HG03025 (cell line): ENCODE results near the gene PTPRN2.
"Not testable (repeated sequence)": the region's sequence is repeated elsewhere in the genome, so short reads cannot be mapped to it uniquely, and the experiment has no call there.

Experiments used
- ATAC-seq: cut with Tn5 transposase; IDR thresholded peaks from one replicate; pipeline ENCODE4 v1.9.1; 2021; ENCODE audit warnings: mild to moderate bottlenecking, moderate library complexity; ENCODE audit not compliant: unreplicated experiment, low FRiP score

The PTPRN2 gene

DNA sequence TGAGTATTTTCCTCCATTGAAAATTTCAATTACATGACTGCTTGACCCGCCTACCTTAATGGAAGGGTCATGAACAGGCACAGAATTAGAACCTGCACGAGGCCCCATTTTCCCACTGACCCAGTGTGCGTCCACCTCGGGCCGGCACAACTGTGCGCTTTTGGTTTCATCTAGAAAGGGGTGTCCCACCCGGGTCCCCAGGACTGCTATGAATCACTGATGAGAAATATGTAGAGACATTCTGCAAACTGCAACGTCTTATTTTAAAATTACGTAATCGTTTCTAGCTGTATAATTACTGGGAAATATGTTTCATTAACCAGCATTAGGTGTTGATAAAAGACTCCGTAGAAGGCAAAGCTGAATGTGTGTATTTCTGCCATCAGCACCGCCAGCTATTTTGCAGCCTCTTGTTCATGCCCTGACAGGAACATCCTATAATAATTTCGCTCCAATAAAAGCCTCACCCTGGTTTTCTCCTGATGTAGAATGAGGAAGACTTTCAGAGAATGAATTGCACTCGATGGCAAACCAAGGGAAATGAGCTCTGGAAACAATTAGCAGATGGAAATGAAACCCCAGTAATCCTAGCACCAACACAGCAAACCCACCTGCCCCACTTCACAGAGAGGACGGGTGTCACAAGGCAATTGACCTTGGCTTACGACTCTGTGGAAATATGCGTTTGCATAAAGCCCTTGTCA, 688.7 kb downstream of the PTPRN2 start:
- no peak for ATAC-seq

DNA sequence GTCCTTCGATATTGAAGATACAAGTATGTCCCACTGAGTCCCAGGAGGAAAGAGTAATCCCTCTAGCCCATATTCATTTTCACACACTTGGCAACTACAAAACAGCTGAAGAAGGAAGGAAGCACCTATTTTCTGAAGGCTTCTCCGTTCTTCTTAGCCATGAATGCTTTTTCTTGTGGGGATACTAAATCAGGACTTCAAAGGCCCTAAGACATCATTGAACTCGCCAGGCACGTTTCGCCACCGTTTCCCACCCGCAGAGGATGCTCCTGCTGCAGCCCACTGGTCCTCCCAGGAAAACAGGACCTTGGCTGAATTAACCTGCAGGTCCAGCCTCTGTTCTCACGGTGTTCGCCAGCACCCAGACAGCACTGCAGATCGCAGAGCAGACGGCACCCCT, 689.4 kb downstream of the PTPRN2 start:
- no peak for ATAC-seq

DNA sequence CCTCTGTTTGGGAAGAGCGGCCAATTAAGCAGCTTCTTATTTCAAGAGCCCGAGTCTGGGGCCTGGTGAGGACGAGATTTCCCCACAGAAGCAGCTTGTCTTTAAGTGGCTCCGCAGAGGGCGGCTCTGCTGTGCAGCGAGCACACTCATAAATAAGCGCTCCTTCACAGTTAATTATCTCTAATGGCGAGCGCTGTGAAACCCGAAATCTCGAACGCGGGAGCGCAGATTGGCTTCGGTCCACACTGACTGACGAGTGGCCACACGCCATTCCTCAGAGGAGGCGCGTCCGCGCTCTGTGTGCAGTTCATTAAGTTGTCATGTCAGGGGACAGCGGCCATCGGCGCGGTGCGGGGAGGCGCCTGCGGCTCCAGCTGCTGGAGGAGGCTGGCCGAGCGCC, 689.9 kb downstream of the PTPRN2 start:
- no peak for ATAC-seq

DNA sequence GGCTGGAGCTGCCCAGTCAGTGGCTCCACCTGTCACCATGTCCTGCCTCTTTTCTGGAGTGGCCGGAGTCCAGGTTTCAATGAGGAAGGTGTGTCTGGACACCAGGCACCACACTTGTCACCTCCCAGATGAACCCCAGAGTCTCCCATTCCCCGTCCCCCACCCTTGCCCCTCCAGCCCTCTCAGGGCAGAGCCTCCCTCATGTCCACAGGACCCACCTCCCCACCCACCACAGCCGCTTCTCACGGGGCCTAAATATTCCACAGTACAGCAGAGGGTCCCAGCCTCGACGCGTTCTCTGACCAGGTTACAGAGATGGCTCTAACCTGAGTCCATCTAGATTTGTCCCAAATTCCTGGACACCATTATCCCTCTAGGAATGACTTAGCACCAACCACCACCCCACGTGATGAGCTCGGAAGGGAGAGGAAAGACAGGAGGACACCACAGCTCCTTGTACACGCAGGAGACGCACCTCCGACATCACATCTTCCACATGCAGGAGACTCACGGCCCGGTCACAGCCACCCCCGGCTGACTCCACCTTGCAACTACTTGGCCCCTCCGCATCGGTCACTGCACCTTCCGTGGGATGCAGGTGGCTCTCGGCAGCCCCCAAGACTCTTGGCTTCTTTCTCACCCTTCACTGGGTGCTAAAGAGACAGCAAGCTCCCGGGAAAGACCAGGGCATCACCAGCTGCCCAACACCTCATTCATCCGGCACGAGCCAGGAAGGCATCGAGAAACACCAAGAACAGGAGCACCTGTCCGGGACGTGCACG, 690.7 kb downstream of the PTPRN2 start:
- no peak for ATAC-seq

DNA sequence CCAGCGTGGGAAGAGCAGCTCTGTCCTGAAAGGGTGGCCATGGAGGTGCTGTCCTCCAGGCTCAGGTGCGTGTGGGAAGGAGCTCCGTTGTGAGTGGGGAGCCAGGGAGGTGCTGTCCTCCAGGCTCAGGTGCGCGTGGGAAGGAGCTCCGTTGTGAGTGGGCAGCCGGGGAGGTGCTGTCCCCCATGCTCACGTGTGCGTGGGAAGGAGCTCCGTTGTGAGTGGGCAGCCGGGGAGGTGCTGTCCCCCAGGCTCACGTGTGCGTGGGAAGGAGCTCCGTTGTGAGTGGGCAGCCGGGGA, 691.3 kb downstream of the PTPRN2 start:
- ATAC-seq = not testable (repeated sequence)

DNA sequence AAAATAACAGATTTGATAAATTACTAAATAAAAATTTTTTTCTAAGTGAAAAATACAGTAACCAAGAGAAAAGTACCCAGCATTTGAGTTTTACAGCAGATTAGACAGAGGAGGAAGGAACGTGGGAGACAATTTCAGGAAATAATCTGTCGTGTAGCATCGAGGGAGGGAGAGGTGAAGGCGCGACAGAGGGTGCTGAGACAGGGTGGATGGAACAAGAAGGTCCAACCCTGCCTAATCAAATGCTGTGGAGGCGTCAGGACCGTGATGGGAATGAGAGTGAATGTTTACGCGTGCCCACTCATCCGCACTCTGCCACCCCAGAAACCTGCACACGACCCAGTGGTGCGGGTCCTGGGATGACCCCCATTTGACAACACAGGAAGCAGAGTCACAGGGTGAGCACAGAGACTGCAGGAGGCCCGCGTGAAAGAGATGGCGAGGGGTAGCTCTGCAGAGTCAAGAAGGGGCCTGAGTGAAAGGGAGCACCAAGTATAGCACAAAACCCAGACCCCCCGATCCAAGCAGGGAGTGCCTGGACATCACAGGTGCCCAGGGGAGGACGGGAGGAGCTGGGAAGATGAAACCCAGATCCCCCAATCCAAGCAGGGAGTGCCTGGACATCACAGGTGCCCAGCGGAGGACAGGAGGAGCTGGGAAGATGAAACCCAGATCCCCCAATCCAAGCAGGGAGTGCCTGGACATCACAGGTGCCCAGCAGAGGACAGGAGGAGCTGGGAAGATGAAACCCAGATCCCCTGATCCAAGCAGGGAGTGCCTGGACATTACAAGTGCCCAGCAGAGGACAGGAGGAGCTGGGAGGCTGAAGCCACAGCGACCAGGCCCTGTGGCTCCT, 691.9 kb downstream of the PTPRN2 start:
- no peak for ATAC-seq

DNA sequence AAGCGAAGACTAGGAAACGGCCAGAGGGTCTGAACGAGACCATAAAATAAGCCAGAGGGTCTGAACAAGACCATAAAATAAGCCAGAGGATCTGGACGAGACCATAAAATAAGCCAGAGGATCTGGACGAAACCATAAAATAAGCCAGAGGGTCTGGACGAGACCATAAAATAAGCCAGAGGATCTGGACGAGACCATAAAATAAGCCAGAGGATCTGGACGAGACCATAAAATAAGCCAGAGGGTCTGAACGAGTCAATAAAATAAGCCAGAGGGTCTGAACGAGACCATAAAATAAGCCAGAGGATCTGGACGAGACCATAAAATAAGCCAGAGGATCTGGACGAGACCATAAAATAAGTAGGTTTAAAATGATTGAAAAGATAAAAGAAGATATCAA, 692.5 kb downstream of the PTPRN2 start:
- ATAC-seq = not testable (repeated sequence)

DNA sequence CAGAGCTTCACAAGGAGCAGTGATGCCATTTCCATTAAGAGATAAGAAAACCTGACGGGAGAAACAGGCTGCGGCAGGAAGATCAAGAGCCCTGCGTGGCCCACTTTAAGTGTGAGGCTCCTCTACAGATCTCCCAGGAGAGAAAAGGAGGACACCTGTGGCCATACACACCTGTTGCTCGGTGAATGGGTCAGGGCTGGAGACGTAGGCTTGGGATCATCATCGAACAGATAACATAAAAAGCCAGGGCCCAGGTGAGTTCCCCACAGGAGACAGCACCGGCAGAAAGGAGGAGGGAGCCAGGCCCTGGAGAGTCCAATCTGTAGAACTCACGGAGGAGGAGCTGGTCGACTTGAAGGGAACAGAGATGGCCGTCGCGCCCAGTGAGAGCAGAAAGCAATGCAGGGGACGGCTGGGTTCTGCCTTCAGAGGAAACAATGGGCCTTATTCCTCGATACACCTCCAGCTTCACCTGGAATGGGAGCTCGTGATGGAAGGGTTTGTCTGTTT, 694.0 kb downstream of the PTPRN2 start:
- ATAC-seq = no peak

DNA sequence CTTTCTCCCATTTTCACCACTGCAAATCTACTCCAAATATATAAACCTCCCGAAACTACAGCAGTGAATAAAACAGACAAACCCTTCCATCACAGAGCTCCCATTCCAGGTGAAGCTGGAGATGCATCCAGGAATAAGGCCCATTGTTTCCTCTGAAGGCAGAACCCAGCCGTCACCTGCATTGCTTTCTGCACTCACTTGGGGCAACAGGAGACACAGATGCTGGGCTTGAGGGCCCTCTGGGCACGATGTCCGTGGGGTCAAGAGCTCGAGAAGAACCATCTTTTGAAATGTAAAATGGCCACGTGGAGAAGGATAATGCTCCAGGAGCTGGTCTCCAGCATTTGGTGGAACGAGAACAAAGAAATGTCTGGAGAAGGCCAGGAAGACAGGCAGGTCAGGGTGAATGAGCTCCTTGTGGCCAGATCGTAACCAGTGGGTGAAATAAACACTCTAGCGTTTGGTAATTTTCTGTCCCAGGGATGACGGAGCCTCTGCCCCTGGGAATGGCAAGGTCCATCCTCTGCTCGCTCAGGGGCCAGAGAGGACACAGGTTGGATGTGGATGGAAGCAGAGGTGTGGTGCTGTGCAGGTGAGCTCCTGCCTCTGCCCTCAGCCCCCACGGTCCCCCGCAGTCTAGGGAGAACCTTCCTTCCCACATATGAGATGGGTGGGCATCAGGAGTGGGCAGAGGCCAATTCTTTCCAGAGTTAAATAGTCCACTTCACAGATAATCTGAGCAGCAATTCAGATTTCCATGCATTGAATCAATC, 694.7 kb downstream of the PTPRN2 start:
- no peak for ATAC-seq

DNA sequence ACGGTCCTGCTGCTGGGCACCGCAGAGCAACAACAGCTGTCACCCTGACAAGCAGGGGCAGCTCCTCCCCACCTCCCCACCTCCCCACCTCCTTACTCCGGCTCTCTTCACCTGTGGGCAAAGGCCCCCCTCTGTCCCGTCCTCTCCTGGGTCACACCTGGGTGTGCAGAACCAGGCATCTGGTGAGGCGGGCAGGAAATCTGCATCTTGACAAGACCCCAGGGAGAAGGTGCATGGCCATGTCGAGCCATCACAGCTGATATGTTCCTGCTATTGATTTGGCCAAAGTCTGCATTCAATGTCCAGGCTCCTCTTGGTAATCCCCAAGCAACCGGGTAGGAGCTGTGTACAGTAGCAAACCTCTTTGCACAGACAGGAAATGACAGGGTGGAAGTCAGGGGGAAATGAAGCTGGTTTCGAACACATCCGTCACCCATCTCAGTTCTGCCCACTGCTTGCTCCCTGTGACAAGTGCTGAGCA, 696.7 kb downstream of the PTPRN2 start:
- no peak for ATAC-seq

DNA sequence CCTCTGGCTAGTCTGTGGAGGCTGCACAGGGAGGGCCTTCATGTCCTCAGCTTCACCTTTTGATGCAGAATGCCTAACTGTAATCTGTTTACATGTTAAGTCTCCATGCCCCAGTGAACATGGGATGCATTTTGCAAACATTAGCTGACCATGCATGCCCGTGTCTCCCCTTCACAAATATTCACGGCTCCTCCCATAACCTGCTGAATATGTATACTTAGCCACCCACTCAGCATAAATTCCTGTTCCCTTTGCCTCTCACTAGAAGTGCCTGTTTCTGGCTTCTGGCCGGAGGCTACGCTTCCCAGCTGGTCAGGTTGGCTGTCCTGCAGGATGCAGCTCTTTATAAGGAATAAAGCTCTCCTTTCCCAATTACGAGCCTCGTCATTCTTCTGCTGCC, 698.1 kb downstream of the PTPRN2 start:
- no peak for ATAC-seq

DNA sequence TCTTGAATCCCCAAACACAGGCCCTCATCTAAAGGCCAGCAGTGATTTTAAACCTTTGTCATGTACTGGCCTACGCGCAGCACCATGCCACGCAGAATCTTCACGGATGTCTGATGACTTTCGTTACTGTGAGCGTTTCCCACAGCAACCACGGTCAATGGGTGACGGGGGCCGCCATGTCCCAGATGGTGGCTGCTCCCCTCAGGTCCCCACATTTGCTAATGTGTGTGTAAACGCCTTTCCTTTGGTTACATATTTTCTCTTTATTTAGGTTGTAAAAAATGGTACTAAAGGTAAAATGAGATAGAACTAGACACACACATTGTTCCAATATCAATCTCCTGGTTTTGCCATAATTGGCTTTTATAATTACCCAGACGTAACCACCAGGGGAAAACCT, 699.0 kb downstream of the PTPRN2 start:
- no peak for ATAC-seq

DNA sequence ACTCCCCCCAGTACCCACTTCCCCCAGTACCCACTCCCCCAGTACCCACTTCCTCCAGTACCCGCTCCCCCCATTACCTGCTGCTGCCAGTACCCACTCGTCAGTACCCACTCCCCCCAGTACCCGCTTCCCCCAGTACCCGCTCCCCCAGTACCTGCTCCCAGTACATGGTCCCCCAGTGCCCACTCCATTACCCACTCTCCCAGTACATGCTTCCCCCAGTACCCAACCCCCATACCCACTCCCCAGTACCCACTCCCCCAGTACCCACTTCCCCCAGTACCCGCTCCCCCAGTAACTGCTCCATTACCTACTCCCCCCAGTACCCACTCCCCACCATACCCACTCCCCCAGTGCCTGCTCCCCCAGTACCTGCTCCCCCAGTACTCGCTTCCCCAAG, 700.2 kb downstream of the PTPRN2 start:
- ATAC-seq = no peak

DNA sequence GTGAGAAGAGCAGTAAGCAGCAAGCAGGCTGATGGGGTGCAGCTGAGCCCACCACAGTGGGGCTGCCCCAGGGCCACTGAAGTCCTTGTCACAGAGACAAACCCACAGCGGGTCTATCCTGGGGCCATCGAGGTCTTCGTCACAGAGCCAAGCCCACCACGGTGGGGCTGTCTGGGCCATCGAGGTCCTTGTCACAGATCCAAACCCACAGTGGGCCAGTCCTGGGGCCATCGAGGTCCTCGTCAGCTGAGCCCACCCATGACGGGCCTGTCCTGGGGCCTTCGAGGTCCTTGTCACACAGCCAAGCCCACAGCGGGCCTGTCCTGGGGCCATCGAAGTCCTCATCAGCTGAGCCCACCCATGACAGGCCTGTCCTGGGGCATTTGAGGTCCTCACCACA, 700.9 kb downstream of the PTPRN2 start:
- ATAC-seq = no peak

DNA sequence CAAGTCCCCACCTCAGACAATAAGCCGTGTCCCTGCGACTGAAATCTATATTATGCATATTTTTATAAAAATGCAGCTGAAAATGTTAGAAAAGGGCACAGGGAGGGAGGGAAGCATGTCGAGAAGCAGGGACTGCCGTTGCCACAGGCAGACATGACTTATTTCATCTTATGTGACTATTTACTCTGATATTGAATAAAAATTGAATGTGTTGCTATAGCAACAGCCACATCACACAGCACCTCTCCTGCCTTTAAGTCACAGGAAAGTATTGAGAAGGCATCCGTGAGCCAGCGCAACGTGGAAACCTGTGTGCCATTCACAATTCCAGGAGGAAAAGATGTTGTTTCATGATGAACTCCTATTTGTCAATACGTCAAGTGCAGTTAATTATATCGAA, 701.4 kb downstream of the PTPRN2 start:
- ATAC-seq = no peak

DNA sequence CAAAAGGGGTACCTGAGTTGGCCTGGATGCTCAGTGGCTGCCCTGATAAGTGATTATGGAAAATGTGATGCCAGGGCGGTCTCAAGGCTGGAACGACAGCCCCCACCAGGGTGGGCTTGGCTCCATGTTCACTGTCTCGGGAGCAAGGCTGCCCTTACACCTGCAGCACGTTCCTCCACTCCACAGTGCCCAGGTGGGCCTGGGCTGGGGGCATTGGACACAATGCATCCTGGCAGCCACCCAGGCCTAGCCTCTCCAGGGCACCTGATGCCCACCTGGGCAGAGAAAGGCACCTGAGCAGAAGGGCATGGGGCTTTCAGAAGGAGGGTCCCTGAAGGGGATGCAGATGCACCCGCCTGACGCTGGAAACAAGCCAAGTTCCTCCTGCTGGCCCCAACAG, 702.5 kb downstream of the PTPRN2 start:
- ATAC-seq = no peak

DNA sequence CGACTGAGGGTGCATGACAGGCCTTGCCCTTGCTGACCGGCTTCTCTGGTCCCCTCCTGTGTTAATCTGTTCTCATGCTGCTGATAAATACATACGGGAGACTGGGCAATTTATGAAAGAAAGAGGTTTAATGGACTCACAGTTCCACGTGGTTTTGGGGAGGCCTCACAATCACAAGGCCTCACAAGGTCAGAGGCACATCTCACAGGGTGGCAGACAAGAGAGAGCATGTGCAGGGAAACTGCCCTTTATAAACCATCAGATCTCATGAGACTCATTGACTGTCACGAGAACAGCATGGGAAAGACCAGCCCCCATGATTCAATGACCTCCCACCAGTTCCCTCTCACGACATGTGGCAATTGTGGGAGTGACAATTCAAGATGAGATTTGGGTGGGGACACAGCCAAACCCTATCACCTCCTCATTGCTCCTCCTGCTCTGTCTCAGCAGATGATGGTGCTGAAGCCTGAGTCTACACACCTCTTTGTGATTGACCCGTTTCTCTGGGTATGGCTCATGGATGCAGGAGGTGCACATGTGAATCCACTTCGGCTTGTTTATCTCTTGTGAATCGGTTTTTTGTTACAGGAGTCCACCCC, 703.1 kb downstream of the PTPRN2 start:
- no peak for ATAC-seq

DNA sequence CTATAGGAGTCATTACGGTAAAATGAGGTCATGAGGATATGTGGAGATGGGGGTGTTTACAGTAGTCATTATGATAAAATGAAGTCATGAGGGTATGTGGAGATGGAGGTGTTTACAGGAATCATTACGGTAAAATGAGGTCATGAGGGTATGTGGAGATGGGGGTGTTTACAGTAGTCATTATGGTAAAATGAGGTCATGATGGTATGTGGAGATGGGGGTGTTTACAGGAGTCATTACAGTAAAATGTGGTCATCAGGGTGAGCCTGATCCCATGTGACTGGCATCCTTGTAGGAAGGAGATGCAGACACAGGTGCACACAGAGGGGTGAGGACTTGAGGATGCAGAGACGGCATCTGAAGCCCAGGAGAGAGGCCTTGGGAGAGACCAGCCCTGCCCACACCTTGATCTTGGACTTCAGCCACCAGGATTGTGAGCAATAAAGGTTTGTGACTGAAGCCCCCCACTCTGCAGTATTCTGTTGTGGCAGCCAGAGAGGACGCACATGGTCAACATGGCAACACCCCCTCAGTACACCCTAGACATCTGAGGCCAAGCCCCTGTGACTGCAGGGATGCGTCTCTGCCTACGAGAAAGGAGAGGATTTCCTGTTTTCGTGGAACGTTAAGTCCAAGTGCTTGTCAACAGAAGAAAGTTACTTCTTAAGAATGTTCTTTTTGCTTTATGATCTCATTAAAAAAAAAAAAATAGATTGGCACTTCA, 706.4 kb downstream of the PTPRN2 start:
- ATAC-seq = no peak

DNA sequence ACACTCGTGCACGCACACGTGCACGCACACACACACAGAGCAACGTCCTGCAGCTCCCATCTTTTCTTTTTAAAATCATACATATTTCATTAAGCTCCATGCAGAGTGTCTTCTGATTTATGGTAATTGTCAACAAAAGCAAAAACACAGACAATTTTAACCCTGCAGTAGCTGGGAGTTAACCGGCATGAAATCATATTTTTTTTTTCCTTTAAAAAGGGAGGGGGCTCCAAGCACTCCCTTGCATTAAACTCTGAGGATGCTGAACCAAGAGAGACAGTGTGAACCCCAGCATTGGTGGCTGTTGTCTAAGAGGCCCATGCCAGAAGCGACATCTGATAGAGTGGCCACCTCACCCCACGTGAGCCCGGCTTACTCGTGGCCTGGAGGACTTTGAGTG, 708.2 kb downstream of the PTPRN2 start:
- no peak for ATAC-seq
